ENCODE results near the gene KLC4.
A peak's percentile ranks its signal among the peaks of the same experiment; 100 is the strongest.

KLC4 gene

DNA sequence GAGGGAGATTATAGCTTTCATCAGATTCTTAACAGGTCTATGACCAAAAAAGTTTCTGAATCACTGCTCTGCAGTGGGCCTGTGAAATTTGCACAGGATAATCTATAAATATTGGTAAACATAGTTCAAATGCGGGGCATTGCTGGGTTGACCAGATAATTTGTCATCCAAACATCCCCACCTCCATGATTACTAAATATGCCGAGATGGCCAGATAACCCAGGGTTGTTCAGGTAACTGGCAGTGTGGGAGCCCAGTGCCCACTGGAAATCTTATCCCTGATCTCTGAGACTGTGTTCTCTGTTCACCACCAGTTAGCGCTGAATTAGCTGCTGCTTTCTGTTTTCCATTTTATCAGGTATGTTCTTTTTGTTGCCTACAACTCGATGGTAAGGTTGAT, 38.1 kb downstream of the KLC4 start:
- TF ChIP-seq, protein P1, sequence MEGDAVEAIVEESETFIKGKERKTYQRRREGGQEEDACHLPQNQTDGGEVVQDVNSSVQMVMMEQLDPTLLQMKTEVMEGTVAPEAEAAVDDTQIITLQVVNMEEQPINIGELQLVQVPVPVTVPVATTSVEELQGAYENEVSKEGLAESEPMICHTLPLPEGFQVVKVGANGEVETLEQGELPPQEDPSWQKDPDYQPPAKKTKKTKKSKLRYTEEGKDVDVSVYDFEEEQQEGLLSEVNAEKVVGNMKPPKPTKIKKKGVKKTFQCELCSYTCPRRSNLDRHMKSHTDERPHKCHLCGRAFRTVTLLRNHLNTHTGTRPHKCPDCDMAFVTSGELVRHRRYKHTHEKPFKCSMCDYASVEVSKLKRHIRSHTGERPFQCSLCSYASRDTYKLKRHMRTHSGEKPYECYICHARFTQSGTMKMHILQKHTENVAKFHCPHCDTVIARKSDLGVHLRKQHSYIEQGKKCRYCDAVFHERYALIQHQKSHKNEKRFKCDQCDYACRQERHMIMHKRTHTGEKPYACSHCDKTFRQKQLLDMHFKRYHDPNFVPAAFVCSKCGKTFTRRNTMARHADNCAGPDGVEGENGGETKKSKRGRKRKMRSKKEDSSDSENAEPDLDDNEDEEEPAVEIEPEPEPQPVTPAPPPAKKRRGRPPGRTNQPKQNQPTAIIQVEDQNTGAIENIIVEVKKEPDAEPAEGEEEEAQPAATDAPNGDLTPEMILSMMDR (IDR thresholded peaks at IDR 0.05; ENCODE audit: low read depth, low read length) = no peak
- DNase-seq (ENCODE audit: low read depth in 2 of 2) = no peak

DNA sequence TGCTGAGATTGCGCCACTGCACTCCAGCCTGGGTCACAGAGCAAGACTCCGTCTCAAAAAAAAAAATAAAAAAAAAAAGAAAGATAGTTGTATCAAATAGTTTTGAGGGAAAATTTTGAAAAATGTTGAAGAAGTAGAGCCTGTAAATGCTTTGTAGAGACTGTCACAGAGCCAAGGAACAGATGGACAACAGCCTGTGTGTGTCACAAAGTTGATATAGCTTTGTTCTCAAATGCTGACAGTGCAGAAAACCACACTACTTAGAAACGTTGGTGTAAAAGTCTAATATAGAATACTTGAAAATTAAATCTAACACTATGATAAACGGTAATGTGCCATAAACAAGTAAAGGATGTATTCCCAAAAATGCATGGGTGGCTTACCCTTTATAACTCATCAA, 42.1 kb downstream of the KLC4 start:
- peak in 1 of 2 donors; percentile 58 for DNase-seq (ENCODE audit: low read depth in 2 of 2)
- TF ChIP-seq, protein P1 (IDR thresholded peaks at IDR 0.05; ENCODE audit: low read depth, low read length) = no peak

More for the DNA sequence above, 38.1 kb downstream of the KLC4 start:
- no peak overlapping the region for H3K4me3 ChIP-seq (replicated peaks in 1 of 2; ENCODE audit: low read depth in 2 of 2, low read length in 2 of 2)

DNA sequence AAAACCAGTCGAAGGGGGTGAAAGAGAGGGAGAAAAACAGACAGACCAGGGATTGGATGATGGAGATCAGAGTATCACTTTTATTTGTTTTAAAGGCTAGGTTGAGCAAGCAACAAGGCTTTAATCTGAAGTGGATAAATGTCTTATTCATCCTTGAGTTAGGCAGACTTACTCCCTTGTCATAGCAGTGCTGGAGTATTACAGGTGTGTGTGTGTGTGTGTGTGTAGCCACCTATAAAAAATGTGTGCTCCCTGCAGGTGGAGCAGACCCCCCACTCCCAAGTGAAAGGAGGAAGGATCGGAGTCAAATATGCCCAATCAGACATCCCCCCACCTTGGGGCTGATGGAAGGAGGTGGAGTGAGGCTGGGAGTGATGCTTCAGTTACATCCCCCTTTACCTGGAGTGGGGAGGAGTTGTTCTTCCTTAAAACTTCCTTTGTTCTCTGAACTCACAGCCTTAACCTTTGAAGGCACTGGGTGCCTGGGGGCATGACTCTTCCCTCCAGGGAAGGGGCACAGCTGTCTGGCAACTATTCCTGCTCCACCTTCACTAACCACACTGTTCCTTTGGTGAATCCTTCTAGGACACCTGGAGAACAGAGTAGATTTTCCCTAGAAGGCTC, 43.9 kb downstream of the KLC4 start:
- no peak for DNase-seq (ENCODE audit: low read depth in 2 of 2)
- H3K4me3 ChIP-seq (replicated peaks in 1 of 2; ENCODE audit: low read depth in 2 of 2, low read length in 2 of 2) = no peak overlapping the region
- TF ChIP-seq, protein P1 (IDR thresholded peaks at IDR 0.05; ENCODE audit: low read depth, low read length) = no peak

More for the DNA sequence above, 42.1 kb downstream of the KLC4 start:
- no peak overlapping the region for H3K4me3 ChIP-seq (replicated peaks in 1 of 2; ENCODE audit: low read depth in 2 of 2, low read length in 2 of 2)

DNA sequence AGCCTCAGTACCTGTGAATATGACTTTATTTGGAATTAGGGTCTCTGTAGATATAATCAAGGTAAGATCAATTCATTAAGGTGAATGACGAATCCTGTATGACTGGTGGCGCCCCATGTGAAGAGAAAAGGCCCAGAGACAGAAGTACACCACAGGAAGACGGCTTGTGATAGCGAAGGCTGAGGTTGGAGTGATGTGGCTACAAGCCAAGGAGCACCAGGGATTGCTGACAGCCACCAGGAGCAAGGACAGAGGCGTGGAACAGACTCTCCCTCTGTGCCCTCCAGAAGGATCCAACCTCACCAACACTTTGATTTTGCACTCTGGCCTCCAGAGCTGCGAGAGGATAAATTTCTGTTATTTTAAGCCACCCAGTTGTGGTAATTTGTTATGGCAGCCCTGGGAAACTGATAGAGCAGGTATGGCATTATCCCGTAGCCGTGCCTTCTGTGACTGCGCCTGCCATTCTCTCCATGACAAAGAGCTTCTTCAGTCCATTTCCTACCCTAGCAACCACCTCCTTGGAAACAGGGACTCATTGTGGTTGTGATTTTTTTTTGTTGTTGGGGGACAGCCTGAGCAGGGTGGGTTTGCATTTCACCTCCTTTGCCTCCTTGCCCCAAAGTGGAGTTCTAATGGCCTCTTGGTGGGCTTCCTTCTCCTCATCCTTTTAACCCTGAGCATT, 46.2 kb downstream of the KLC4 start:
- no peak overlapping the region for H3K4me3 ChIP-seq (replicated peaks in 1 of 2; ENCODE audit: low read depth in 2 of 2, low read length in 2 of 2)
- TF ChIP-seq, protein P1 (IDR thresholded peaks at IDR 0.05; ENCODE audit: low read depth, low read length) = no peak
- DNase-seq (ENCODE audit: low read depth in 2 of 2) = no peak

DNA sequence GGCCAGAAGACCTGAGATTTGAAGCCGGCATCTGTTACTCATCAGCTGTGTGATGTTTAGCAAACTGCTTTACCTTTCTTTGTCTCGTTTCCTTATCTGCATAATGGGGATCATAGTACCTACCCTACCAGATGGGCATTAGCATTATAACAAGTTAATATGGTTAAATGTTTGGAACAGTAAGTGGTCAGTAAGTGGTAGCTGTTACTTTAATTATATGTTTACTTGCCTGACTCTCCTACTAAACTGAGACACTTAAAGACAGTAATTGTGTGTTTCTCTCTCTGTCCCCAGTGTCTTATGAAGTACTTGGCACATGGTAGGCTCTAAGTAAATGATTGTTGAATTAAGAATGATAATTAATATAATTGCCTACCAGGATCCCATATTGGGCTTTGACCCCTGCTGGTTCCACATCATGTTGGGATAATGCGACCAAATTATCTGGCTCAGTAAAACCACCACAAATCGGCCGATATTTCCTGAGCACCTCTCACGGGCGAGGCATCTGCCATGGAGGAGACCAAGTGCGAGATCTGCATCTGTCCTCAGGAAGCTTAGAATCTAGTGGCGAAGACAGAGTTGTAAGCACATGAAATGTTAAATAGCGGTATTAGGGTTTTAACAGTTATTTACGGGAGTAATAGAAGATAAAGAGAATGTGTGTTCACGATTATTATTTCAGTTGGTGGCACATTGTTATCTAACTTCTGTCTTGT, 48.1 kb downstream of the KLC4 start:
- no peak for DNase-seq (ENCODE audit: low read depth in 2 of 2)
- TF ChIP-seq, protein P1 (IDR thresholded peaks at IDR 0.05; ENCODE audit: low read depth, low read length) = no peak
- no peak overlapping the region for H3K4me3 ChIP-seq (replicated peaks in 1 of 2; ENCODE audit: low read depth in 2 of 2, low read length in 2 of 2)

DNA sequence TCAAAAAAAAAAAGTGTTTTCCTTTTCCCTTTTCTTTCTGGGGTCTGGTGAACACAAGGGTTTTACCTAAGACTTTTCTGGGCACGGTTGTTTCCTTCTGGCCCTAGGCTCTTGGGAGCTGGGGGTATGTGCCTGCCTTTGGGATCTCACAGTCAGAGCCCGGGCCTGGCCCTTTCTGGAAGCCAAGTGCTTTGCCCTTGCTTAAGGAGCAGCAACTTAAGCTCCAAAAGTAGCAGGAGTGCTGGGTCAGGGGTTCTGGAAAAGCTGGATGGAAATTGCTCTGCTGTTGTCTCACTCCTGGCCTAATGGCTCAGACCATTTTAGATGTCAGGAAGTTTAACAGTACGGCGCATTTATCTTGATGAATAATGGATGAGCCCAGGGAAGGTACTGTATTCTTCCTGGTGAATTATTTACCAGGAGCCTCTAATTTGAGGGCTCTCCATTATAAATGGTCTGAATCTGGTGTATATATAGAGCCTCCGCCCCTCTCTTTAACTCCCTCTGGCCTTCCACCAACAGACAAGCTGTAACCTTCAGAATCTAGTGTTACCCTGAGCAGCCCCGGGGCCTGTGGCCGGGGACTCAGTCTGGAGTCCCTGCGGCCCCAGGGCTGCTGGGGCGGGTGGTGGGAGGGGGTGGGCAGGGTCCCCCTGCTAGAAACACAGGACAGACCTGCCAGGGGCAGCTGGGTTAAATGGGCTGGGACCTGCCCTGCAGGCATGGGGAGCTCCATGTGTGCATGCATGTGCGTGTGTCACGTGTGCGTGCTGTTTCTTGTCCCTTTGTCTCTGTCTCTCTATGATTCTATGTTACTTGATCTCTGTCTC, 54.2 kb downstream of the KLC4 start:
- H3K4me3 ChIP-seq (replicated peaks in 1 of 2; ENCODE audit: low read depth in 2 of 2, low read length in 2 of 2) = no peak overlapping the region
- no peak for DNase-seq (ENCODE audit: low read depth in 2 of 2)
- TF ChIP-seq, protein P1 (IDR thresholded peaks at IDR 0.05; ENCODE audit: low read depth, low read length) = no peak
